GM06990 (cell line): ENCODE measurements around the gene CA9.

ENCODE experiments used
- DNase-seq: peaks from one replicate; pipeline ENCODE4 v3.0.0-alpha.2; 2011; ENCODE audit not compliant: insufficient read length; ENCODE audit errors: extremely low read depth
- H3K27me3 ChIP-seq: replicated peaks from 2 replicates; pipeline ENCODE4 v1.6.0; 2011; ENCODE audit warnings: low read length; ENCODE audit not compliant: control insufficient read depth, insufficient read depth
- H3K36me3 ChIP-seq: 2 replicates; pipeline ENCODE4 v1.5.1; 2011; ENCODE audit warnings: low read length; ENCODE audit not compliant: control insufficient read depth, insufficient read depth
- H3K4me3 ChIP-seq: replicated peaks from 2 replicates; pipeline ENCODE4 v1.5.1; 2011; ENCODE audit warnings: low read depth, mild to moderate bottlenecking, control low read depth, low read length
- TF ChIP-seq, protein P1 (sequence below): IDR thresholded peaks from 2 replicates; pipeline ENCODE4 v1.5.1; 2011; ENCODE audit warnings: low read length, control low read depth, mild to moderate bottlenecking, inconsistent platforms; ENCODE audit not compliant: insufficient read depth, poor library complexity, severe bottlenecking

CA9 gene

GRCh38 chr9:35728041-35728971 lies 54.6 kb downstream of the CA9 start:
- Histone ChIP-seq H3K27me3 (no peaks in the 10 kb centered on the region), H3K4me3 (peak overlapping the region; percentile 58), H3K36me3 (peaks cover 21% of the 10 kb centered on the region)
- TF ChIP-seq, protein P1, sequence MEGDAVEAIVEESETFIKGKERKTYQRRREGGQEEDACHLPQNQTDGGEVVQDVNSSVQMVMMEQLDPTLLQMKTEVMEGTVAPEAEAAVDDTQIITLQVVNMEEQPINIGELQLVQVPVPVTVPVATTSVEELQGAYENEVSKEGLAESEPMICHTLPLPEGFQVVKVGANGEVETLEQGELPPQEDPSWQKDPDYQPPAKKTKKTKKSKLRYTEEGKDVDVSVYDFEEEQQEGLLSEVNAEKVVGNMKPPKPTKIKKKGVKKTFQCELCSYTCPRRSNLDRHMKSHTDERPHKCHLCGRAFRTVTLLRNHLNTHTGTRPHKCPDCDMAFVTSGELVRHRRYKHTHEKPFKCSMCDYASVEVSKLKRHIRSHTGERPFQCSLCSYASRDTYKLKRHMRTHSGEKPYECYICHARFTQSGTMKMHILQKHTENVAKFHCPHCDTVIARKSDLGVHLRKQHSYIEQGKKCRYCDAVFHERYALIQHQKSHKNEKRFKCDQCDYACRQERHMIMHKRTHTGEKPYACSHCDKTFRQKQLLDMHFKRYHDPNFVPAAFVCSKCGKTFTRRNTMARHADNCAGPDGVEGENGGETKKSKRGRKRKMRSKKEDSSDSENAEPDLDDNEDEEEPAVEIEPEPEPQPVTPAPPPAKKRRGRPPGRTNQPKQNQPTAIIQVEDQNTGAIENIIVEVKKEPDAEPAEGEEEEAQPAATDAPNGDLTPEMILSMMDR: no peak
- peak; percentile 77 for DNase-seq

- H3K27me3 ChIP-seq: no peaks in the 10 kb centered on the region
- peak overlapping the region; percentile 92 for H3K4me3 ChIP-seq
- TF ChIP-seq, protein P1: no peak
- no peak for DNase-seq
- H3K36me3 ChIP-seq: peaks cover 14% of the 10 kb centered on the region
Observed at GRCh38 chr9:35729101-35729500, 55.4 kb downstream of the CA9 start.

DNA sequence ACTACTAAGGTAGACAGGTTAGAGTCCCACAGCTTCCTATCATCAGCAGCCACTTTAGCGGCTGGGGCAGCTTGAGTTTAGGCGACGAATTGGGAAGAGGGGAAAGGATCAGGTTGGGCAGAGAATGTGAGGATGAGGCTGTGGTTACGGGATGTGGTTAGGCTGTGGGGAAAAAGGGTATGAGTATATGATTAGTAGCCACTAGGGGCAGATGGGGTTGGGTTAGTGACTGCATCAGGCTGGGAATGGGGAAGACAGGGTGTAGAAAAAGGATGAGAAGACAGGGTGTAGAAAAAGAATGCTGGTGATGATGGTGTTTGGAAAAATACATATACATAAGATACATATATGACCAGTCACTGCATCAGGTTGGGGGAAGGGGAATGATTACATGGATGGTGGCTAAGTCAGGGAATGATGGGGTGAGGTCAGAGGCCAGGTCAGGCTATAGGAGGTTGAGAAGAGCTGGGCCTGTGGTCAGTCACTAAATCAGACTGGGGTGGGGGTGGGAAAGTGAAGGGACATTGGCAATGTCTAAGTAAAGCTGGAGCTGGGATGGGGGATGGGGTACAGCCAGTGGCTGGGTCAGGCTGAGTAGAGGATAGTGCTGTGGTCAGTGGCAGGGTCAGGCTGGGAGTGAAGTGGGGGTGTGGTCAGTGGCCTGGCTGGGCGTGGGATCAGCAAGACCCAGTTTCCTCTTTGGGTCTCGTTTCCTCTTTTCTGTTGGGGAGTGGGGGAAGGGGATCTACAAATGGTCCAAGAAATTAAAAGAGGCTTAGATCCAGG lies 56.2 kb downstream of the CA9 start:
- H3K4me3 ChIP-seq: peak overlapping the region; percentile 92

GRCh38 chr9:35730486-35730854 lies 56.7 kb downstream of the CA9 start:
- Histone ChIP-seq H3K27me3 (no peaks in the 10 kb centered on the region), H3K4me3 (peak overlapping the region; percentile 92), H3K36me3 (peaks cover 9% of the 10 kb centered on the region)
- TF ChIP-seq, protein P1: no peak
- no peak for DNase-seq

More for the DNA sequence above, 56.2 kb downstream of the CA9 start:
- no peak for DNase-seq
- H3K27me3 ChIP-seq: no peaks in the 10 kb centered on the region
- TF ChIP-seq, protein P1: peak; percentile 47
- H3K36me3 ChIP-seq: peaks cover 12% of the 10 kb centered on the region
